ENCODE results near the gene NHLH2.

Gene NHLH2

DNA sequence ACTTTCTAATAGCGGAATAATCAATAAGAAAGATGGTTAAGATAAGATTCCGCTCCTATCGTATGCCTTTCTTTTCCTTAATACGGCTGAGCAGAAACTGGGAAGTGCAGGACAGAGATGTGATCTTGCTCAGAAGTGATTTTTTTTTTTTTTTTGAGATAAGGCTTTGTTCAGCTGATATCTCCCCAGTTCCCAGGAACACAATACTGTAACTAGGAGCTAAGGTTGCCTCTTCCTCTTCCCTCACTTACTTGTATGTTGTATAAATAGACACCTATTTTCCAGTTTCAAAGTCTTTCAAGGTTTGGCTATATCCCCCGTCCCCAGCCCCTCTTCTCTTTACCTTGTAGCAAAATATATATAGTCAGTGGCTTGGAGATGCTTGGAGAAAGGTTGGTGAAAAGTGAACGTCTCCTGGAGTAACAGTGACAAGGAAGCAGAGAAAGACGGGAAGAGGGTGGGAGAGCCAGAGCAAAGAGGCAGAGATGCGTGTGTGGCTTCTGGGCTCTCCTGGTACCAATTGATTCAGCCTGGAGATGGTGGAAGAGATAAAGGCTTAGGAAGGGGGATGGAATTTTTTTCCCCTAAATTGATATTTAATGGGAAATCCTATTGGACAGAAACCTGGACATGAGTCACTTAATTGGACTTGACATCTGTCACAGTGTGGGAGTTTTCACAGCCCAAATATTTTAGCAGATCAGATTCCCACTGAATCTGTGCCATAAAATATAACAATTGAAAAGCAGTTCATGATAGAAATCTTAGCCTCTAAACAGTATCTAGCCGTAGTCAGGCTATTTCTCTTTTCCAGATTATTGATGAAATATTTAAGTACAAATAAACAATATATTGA lies at the start of gene NHLH2:
Gene NHLH2, minus strand, starts transcription at position 522 of the 856 bp plus-strand sequence. CDS start 2,754 bp downstream, outside the sequence.
- DNase-seq = no peak

DNA sequence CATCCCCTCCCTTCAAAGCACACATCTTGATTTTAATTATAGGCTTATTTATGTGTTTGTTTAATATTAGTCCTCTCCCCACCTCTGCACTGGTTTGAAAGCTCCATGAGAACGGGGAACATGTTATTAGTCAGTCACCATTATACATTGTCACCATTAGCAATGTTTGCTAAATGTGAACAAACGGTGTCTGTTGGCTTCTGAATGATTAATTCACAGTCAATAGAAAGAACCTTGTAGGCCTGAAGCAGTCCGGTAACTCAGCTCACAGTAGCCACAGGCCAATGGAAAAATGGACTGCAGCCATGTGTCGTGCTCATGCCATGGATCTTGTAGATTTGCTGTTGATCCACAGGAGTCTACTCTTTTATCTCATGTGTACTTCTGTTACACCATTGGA lies 49.7 kb upstream of the NHLH2 start:
- DNase-seq = no peak

DNA sequence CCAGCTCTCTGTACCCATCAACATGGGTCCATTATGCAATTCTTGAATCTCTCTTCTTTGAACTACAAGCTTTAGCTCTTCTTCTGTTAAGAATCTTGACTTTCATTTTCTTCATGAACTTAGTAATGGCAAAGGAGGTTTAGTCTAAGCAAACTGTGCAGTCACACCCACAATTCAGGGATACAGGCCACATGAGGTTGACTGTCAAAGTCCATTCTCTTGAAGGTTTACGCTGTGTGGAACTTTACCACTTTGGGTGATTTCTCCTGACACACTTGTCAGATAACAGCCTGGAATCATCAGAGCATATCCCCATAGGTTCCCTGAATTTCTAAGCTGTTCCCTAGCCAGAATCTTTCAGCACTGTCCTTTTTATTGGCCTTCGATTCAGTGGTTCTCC lies 48.0 kb upstream of the NHLH2 start:
- DNase-seq = no peak

DNA sequence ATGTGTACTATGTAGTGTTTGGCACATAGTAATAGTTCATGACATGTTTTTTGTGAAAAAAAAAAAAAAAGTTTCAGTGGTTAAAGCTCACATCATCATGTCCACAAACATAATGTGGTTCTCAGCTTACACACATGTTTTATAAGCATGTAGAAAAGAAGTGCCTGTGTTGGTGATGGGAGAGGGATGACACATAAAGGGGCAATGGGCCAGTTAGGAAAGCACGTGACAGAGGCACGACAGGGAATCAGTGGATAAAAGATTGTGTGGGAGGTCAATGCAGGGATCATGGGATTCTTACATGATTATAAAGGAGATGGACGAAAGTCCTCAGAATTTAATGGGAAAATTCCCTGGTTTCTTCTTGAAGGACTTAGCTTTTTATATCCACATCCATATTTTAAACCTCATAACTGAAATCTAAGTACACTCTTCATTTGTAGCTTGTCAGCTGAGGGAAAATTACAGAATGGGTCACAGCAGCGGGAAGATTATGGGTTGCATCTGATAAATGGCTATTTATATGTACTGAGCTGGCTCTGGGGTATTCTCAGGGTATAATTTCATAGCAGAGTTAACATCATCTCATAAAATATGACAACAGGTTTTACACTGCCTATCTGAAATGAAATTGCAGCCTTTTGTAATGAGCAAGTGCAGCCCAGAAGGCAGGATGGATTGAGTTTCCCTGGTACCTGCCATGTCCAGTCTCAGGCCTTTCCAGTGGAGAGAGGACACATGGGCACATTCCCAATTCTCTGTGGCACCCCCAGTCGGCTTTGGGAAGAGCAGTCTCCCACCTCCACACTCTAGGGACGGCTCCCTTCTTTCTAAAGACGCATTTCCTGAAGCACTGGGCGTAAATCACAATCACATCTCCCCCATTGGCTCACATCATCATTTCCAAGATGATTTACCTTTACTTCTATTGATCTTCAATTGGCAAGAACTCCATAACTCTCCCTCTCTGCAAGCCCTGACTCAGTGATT lies 42.3 kb upstream of the NHLH2 start:
- no peak for DNase-seq

DNA sequence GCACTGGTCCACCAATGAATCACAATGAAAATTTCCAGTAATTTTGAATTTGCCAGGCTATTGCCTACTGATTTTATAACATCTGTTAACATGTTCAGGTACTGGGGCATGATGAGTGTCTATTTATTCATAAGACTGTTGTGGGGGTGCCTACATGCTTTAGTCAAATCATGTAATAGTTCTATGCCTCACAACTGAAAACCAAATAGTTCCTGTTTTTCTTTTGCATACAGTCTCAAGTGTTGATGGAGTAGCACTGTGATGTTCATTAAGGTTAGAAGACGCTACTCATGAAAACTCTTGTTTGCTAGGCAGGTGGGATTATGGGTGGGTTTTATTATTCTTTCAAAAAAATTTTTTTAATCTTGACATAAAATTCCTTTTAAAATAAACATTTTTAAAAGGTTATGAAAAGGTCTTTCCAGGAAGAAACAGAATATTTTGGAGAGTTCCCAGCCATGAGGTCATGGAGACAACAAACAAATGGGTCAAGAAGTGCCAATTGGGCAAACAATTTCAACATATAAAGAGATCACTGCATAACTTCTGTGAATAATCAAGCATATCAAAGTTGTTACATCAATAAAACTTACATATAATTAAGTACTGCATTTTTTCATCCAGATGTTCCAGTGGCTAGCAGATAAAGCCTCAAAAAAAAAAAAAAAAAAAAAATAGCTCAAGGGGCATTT lies 40.2 kb upstream of the NHLH2 start:
- no peak for DNase-seq

DNA sequence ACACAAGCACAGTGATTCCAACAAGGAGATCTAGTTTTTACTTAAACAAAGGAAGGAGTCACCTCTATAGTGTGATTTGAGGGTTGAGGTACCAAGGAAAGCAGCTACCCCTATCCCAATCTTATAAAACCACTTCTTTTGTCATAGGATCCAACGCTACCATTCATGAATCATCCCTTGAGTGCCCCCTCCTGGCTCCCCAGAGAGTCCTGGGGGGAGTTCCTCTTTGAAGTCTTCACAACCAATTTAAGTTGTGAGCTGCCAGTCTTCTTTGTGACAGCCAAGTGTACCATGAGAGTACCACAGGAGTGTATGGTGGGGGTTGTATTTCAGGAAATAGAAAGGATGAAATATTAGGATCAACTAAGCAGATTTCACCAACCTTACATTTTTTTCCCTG lies 39.1 kb upstream of the NHLH2 start:
- no peak for DNase-seq

DNA sequence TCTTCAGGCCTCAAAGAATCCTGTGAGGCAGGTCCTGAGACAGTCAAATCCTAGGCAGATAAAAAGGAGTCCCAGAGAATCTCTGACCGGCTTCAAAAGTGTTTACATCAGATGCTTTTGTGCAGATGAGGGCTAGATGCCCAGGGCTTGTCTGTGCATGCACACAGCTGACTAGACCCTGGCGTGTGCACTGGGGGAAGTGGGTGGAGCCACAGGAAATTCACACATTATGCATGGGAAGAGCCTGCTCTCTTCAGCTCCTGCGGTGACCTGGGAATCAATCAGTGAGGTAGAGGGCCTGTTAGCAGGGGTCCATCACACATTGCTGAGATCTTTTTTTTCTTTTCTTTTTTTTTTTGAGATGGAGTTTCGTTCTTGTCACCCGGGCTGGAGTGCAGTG lies 36.6 kb upstream of the NHLH2 start:
- DNase-seq = peak; percentile 17

DNA sequence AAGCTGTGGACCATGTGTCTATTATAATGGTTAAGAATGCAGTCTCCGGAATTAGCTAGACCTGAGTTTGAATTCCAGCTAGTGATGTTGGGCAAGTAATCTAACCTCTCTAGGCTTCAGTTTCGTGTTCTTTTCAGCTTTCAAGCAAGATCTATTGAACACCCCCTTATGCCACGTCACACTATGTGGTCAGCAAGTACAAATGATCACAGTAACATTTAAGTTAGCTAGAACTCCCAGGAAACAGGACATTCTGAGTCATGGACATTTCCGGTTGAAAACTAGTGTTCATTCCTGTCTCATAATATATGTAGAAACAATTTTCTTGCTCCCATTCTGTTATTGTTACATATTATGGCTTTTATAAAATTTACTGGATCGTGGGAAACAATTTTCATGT lies 34.0 kb upstream of the NHLH2 start:
- DNase-seq = no peak

DNA sequence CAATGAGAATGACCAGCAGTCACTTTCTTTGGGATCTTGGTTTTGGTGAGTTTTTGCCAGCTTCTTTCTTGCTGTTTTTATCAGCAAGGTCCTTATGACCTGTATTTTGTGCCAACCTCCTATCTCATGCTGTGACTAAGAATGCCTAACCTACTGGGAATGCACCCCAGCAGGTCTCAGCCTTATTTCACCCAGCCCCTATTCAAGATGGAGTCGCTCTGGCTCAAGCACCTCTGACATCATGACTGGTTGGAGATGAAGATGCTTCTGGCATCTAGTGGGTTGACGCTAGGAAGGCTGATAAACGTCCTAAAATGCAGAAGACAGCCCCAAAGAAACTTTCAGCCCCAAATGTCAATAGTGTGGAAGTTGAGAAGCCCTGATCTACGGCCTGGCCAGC lies 33.6 kb upstream of the NHLH2 start:
- no peak for DNase-seq

DNA sequence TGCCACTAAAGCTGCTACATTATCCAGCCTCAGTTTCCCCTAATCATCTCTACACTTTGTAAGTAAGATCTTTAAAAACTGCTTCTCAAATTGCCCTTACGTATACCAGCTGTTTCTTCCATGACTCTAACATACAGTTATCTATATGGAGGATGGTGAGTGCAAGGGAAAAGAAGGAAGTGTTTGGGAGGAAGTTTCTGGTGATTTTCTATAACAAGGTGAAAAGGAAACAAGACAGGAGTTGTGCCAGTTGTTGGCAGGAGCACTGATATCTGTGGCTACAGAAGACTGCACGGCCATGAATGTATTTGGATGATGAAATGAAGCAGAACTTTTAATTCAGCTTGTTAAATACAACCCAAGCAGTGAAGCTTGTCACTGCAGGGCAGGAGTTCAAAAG lies 32.3 kb upstream of the NHLH2 start:
- DNase-seq = no peak

DNA sequence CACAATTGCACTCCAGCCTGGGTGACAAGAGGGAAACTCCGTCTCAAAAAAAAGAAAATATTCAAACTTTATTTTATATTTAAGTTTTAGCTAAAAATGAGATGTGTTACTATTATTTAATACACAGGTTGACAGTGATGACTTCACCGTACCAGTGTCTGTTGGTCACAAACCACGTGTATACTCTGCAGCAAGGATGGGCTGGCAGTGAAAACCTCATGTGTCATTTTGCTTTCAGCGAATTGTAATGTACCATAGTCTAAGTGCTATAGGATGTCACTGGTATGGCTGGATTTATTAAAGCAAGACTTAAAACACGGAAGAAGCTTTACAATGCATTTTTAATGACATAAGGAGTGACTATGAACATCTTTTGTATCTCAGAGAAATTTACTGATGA lies 28.1 kb upstream of the NHLH2 start:
- DNase-seq = no peak

DNA sequence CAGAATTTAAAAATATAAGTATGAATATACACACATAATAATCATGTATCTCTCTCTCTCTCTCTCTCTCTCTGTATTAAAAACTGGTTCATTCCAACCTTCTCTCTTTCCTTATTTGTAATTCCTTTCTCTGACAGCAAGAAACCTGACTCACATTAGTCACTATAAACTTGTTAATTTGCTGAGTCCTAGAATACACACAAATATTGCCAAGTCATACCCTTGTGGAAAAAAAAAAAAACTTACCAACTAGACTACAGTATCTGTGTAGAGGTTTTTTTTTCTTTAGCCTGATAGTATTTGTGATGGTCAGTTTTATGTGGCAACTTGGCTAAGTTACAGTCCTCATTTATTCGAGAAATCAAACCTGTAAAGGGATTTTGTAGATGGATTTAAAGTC lies 26.3 kb upstream of the NHLH2 start:
- DNase-seq = no peak

DNA sequence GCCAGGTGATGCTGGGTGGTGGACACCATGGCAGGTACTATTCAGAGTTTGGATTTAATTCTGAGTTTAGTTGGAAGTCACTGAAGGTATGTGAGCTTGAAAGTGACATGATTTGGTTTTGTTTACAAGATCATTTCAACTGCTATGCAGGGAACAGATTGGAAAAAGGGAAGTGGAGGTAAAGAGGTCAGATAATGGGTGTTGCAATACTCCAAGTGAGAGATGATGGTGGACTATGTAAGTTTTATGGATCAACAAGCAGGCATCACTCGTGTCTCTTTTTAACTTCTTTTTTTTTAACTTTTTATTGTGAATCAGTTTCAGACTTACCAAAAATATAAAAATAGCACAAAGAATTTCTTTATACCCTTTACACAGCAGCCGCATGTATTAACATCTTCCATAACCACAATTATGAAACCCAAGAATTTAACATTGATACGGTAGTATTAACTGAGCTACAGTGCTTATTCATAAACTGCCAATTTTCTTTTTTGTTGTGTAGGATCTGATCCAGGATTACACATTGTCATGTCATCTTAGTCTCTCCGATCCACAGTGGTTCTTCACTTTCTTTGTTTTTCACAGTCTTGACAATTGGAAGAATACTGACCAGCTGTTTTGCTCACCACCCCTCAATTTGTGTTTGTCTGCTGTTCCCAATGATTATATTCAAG lies 24.9 kb upstream of the NHLH2 start:
- DNase-seq = no peak

DNA sequence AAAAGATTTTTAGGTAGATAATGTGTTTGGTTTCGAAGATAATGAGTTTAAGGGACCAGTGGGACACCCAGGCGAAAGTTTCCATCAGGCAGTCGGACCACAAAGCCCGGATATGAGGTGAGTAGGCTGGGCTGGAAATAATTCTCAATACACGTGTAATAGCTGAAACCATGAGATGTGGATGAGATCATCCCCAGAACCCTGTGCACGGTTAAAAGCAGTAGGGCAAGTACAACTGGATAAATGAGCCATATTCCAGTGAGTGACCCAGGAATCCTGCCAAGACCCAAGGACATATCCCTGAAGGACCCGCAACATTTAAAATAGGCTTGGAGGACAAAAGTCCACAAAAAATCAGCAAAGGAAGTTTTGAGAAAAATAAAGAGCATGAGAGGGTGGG lies 21.5 kb upstream of the NHLH2 start:
- no peak for DNase-seq

DNA sequence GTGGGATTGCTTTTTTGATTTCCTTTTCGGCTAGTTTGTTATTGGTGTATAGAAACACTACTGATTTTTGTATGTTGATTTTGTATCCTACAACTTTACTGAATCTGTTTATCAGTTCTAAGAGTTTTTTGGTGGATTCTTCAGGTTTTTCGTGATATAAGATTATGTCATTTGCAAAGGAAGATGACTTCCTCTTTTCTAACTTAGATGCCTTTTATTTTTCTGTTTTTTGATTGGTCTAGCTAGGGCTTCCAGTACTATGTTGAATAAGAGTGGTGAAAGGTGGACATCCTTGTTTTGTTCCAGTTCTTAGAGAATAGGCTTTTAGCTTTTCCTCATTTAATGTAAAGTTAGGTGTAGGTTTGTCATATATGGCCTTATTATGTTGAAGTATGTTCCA lies 13.1 kb upstream of the NHLH2 start:
- DNase-seq = no peak

DNA sequence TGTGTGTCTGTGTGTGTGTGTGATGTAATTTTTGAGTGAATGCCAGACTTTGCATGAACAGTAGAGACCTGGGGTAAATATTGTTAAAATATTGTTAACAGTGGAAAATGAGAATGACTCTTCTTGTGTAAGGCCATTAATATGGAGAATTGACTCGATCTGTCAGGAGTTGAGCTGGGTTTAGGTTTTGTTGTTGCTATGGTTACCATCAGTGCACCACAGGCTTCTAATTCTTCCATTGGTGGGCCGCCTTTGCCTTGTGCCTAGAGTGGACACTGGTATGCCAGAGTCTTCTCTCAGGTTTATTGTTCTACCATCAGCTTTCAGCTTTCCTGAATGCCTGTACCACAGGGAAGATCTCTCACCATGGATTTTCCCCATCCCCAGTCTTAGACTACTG lies 10.0 kb upstream of the NHLH2 start:
- no peak for DNase-seq

DNA sequence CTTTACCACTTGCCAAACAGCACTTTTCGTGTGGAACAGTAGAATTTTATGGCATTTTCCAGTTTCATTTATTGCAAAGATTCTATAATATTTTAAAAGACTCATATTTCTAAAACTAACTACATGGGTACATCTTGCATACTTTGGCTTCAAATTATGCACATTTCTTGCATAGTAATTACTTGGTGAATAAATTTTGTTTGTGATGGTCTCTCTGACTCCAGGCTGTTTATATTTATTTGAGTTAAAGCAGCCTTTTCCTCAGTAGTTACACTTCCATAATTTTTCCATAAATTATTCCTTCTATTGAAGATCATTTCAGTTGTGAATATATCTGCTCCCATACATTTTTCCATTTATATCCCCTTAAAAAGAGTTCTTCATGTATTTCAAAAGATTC lies 6.9 kb upstream of the NHLH2 start:
- no peak for DNase-seq

DNA sequence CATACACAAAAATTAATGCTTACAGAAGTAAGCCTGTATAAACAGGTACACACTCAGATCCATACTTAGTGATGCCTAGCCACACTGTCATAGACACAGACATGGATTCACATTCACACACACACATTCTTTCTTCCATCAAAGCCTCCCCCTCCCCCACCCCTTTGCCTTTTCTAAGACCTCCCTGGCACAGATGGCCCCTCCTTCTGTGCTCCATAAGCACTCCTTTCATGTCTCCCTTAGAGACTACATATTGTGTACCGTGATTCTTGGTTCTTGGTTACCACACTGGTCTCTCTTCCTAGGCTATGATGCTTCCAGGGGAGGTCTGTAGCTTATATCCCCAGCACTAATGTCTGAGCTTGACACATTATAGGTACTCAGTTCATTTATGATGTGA lies 2.0 kb upstream of the NHLH2 start:
- DNase-seq = no peak

DNA sequence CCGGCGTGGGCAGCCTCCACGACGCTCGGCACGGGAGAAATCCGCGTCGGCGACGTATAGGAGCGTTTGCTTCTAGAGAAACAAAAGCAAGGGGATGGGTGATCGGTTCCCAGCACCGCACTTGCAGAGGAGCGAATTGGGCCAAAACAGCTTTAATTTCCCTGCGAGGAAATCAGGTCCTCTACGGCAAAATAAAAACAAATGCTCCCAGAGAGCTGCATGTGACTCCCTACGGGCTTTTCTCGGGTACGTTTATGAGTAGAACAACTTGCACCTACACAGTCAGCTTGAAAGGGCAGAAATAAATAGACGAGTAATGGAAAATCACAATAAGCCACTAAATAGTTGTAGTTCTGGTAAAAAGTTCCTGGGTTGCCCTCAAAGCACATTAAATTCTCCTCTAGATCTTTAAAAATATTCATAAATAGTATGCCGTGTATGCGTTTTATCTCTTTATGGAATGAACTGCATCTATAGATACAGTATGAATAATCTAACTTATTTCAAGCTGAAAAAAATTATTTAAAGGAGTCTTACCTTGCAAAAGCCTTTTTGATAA lies 1.2 kb downstream of the NHLH2 start:
- no peak for DNase-seq

DNA sequence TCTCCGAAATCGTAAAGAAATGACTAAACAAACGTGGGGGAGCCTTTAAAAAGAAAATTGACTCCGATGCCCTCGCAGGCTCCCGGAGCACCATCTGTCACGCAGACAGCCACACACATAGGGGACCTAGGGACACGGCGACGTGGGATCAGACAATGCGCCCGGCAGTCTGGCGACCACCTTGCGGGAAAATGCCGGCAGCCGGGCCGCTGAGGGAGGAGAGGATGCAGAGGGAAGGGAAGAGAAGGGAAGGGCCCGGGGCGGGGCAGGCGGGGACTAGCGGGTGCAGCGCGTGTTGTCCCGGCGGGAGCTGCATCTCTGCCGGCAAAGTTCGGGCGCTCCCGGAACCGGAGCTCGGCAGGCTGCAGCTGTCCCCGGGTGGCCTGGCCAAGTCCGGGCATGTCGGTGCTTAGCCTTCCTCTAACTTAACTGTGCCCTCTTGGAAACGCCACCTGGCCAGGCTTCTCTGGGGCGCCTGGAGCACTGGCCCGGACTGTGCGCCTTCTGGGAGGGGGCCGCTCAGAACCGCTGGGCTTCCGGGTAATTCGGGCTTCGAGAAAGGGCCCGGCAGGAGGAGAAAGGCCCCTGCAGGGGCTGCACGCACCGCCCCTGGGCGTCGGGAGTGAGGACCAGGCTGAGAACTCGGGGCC lies 1.8 kb downstream of the NHLH2 start:
- no peak for DNase-seq

DNA sequence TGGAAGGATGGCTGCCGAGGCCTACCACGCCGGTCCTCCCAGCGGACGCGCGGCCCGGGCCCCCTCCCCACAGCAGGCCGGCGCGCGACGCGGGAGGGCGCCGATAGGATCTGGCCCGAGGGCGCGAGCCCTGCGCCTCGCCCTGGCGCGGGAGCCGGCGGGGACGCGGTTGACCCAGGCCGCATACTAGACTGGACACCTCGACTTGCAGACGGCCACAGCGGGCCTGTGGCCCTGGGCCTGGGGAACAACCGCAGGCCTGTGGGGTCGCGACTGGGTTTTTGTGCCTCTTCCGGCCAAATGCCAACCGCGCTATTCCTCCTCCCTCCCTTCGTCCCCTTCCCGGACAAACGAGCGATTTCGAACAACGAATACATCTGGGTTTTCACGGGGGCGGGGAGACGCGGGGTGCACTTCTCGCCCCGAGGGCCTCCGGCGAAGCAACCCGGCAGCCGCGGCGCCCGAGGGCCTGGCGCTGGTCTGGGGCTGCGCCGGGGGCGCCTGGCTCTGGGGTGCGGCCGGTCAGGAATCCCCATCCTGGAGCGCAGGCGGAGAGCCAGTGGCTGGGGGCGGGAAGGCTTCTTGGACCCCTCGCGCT lies 2.4 kb downstream of the NHLH2 start:
- no peak for DNase-seq

All from NCI-H446 treated with DMSO at 0.1 percent for 48 hours (cell line).